GM21528 (cell line): ENCODE results near the gene SATB2.

Experiments
- ATAC-seq: cut with Tn5 transposase; IDR thresholded peaks from one replicate; pipeline ENCODE4 v1.9.1; 2021; ENCODE audit warnings: mild to moderate bottlenecking, moderate library complexity; ENCODE audit not compliant: unreplicated experiment, low FRiP score

Gene SATB2

DNA sequence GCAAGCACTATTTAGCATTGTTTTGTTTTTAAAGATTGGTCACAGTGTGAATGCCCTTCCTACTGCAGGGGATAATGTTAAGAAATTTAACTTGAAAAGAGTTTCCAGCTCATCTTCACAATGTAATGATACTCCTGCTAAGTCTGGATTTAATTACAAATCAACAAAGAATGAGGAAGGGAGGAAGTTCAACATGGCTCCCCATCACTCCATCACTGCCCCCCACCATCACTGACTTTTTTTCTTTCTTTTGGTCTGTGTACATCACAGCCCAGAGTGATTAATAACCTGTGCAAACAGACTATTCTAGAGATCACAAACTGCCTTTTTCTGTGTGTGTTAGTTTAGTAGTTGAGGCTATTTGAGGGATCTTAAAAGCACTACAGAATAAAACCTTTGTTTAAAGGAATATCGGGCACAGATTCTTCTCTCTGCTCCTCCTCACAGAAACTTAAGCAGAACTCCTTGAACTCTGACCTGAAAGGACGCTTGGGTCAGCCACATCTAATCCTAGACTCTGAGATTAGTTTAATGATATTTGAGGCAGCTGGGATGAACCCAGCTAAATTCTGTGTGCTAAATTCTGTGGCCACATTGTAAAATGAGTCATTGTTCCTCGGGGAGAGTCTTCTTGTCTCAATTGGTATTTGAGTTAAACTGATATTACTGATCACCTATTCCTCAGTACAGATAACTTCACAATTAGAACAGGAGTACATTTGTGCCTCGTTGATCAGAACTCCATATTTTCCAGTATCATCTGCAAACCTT, 47.8 kb downstream of the SATB2 start:
- ATAC-seq: no peak

DNA sequence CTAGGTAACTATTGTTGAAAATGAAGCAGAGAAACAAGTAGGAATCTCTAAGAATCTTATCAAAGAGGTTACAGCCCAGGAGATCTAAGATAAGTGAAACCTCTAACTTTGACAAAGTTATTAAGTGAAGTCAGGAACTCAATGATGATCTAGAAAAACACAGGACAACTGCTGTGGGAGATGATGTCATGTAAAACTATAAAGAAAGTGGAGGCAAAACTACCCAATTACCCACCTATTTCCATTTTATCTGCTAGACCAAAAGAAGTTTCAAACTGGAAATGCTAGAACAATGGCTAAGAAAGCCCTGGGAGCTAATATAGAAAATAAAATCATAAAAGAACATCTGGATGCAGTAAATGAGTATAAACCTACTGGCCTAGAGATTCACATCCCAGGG, 50.3 kb downstream of the SATB2 start:
- no peak for ATAC-seq

DNA sequence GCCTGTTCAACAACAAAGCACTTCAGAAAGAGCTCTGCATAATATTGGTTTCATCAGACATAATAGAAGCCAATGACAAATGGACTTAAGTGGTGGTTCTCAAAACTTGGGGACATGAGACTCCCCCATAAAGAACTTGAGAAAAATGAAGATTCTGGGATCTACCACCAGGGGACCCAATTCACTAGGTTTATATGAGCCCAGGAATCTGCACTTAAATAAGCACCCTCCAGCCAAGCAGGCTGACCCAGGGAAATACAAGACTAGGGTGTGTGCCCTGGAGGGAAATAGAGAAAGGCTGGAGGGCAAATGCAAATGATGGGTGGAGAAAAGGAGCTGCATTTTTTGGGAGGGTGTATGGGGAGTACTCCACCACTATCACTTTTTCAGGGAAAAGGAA, 52.5 kb downstream of the SATB2 start:
- no peak for ATAC-seq

GRCh38 chr2:199404841-199405240, 52.9 kb downstream of the SATB2 start:
- no peak for ATAC-seq

DNA sequence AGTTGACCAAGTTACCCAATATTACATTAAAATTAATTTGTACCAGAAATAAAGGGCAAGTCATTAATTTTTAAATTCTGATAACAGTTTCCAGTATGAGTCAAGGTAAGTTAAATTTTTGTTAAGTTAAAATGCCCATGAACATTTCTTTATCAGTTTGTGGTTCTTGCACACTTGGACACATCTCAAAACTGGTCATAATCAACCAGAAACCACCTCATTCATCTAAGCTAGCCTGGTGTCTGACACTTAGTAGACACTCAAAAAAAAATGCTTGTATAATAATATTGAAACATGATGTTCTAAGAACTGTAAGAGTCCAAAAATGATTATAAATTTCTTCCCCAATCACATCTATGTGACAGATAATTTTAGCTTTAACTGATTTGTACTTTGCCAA, 62.4 kb downstream of the SATB2 start:
- no peak for ATAC-seq

- no peak for ATAC-seq
These were observed 65.4 kb downstream of the SATB2 start for GRCh38 chr2:199392363-199392762.

DNA sequence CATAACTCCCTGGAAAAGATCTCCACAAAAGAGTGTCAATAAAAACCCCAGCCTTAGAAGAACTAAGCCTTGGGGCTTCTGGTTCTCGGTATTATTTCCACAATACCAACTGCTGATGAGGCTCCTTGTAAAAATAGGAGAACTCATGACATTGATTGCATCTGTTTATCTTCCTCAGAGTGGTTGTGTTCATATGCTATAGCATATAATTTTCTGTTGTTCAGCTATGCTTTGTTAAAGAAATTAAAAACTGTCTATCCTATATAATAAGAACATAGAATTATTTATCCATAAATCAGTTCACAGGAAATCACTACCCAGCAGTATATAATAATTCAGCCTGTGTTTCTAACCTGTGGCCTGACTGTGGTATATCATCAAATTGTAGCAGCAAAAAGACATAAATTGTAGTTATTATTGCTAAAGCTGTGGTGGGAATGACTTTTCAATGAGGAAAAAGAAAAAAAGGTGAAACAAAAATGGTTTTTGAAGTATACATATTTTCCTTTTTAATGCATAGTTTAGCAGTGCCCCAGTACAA, 68.9 kb downstream of the SATB2 start:
- no peak for ATAC-seq

GRCh38 chr2:199384043-199384442, 73.7 kb downstream of the SATB2 start:
- ATAC-seq: no peak

DNA sequence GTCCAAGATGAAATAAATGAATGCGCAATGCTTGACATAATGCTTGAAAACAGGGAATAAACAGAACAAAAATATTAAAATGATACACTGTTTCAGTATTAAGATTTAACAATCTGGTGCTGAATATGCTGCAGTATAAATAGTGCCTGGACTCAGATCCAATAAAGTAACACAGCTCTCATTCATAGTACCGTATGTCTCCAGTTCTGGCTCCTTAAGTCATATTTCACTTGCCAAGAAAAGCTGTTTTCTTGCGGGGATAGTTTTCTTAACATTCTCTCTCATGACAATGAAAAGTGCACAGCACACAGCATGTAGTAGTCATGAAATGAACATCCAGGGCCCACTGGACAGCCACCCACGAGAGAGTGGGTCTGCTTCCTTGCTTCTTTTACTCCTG, 74.7 kb downstream of the SATB2 start:
- ATAC-seq: no peak

DNA sequence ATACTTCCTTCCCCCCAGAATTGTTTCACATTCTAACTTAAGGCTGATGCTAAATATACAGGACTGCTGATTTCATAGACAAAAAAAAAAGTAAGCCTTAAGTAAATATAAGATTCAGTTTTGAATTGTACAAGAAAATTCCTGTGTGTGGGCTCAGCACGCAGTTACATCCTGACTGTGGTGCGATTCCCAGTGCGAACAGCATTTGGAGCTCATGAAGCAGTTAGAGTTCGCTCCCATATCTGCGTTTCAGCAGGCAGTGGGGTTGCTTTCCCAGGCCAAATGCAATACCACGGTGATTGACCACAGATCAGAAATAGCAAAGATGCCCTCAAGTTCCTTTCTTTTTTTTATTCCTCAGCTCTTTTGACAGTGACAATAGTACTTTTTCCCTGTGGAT, 75.6 kb downstream of the SATB2 start:
- ATAC-seq: no peak

DNA sequence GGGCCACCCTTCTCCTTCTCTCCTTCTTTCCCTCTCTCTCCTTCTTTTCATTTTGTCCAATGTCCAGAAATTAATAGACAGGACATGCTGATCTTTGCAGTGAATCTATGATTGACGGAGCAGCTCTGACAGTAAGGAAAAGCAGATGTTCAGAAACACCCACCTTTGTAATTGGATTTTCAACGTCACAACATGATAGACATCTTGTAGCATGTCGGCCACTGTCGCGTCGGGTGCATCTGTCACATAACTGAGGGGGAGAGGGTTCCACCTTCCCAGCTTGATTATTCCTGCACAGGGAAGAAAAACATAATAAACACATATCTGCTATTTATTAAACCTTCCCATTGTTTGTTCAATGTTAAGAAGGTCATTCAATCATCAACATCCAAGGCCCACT, 76.2 kb downstream of the SATB2 start:
- no peak for ATAC-seq

- no peak for ATAC-seq
These were observed 78.6 kb downstream of the SATB2 start for GRCh38 chr2:199378948-199379650.

DNA sequence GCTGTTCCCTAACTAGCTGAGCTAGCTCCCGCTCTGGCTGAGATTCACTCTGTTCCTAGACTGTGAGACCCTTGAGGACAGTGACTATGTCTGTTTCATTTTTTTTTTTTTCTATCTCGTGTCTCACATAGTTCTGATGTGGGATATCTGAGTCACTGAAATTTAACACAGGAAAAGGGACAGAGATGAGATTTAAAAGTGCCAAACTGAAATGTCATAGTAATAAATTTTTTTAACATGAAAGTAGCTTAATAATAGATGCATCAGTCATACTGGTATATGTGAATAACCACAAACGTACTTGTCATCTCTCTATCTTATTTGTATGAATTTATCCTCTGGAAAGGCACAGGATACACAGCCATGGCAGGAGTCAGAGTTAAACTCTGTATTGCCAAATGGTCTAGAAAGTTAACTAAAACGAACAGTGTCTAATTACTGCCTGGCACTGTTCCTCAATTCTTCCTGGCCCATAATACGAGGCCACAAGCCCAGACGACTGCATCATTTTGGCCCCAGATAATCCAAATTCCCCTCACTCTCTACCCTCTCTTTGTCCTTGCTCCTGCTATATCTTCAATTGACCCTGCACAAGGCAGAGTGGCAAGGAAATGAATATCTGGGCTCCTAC, 87.5 kb downstream of the SATB2 start:
- no peak for ATAC-seq

DNA sequence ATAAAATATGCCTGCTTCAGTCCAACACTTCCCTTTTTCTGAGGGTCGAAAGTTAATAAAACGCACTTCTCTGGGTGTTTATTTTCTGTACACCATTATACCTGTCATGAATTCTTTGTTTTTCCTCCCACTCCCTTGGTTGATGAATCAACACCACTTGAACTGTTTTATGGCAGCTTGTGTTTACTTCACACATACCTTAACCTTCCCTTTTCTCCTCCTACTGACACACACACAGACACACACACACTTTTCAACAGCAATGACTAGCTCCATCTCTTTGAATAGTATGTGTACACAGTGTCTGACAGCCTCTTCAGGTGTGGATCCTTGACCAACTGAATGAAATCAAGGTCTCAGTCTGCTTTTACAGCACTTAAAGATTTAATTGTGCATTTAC, 91.3 kb downstream of the SATB2 start:
- ATAC-seq: no peak

GRCh38 chr2:199364153-199364552, 93.6 kb downstream of the SATB2 start:
- no peak for ATAC-seq

- no peak for ATAC-seq
These were observed 101.3 kb downstream of the SATB2 start for GRCh38 chr2:199356412-199356811.

DNA sequence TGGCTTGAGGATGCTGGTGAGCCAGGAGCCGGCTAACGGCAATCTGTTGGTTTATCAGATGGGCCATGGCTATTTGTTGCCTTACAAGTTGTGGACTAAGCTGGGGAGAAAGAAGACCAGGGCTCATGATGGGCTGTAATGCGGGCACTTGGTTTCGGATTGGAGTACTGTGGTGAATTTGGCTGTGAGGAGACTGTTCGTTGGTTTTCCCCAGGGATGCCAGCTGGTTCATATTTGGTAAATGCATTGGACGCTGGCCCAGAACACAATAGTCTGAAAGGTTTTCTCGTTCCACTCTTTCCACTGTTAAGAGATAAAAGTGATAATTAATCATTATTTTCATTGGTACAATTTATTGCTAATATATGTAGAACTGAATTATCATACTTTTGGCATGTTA, 108.9 kb downstream of the SATB2 start:
- ATAC-seq: no peak

DNA sequence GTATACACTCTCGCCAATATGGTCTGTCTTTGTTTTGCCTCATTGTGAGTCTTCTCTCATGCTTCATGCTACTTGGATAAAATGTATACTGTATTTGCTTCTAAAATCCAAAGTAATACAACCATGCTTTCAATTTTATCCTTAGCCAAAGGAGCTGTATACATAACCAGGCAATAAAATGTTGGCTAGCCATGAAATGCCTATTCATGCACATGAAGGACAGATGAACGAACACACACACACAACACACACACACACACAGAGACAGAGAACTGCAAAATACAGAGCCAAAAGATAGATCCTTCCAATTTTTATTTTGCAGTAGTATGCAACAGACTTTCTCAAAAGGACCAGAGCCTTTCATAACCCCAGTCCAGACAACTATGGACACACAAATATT, 113.7 kb downstream of the SATB2 start:
- ATAC-seq: no peak

- ATAC-seq: no peak
These were observed 115.4 kb downstream of the SATB2 start for GRCh38 chr2:199342334-199342733.

- ATAC-seq: no peak
These were observed 116.6 kb downstream of the SATB2 start for GRCh38 chr2:199341123-199341522.

GRCh38 chr2:199339891-199340605, 117.7 kb downstream of the SATB2 start:
- ATAC-seq: no peak
